ENCODE results near the gene OR10Z1.

GRCh38 chr1:158570480-158570879, 34.6 kb upstream of the OR10Z1 start, which contains the start of gene OR6P1:
- TF ChIP-seq POLR2A (IDR thresholded peaks at IDR 0.05; ENCODE audit: low read length) (no peak), GATA1 (IDR thresholded peaks at IDR 0.05; ENCODE audit: low read depth, low read length) (no peak)

Measured in erythroblast (primary cell).